VCaP (cell line): ENCODE measurements around the gene HAPLN3.

Source experiments
- H3K27ac ChIP-seq: fragments of 450-650 bp; 2 replicates; pipeline ENCODE4 v1.5.1; 2017
- TF ChIP-seq, protein P1 (sequence below): fragments of 450-650 bp; conservative IDR thresholded peaks from 2 replicates; pipeline ENCODE4 v1.5.1; 2017; ENCODE audit warnings: mild to moderate bottlenecking, moderate library complexity

HAPLN3 gene

DNA sequence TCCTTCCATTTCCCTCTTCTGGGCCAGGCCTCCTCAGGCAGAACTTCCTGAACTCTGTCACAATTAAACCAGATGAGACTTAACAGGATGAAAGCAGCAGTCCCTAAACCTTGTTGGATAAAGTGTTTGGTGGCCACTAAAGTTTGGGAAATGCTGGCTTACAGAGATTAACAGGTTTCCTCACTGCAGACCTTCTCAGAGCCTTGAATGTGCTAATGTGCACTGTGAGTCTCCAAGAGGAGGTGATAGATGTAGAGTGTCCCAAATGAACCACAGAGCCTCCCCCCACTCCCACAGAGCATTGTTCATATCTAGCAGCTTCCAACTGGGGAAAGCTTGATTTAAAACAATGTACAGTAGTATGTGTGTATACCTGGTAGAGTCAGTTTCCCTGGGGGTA, 42.9 kb downstream of the HAPLN3 start:
- TF ChIP-seq, protein P1, sequence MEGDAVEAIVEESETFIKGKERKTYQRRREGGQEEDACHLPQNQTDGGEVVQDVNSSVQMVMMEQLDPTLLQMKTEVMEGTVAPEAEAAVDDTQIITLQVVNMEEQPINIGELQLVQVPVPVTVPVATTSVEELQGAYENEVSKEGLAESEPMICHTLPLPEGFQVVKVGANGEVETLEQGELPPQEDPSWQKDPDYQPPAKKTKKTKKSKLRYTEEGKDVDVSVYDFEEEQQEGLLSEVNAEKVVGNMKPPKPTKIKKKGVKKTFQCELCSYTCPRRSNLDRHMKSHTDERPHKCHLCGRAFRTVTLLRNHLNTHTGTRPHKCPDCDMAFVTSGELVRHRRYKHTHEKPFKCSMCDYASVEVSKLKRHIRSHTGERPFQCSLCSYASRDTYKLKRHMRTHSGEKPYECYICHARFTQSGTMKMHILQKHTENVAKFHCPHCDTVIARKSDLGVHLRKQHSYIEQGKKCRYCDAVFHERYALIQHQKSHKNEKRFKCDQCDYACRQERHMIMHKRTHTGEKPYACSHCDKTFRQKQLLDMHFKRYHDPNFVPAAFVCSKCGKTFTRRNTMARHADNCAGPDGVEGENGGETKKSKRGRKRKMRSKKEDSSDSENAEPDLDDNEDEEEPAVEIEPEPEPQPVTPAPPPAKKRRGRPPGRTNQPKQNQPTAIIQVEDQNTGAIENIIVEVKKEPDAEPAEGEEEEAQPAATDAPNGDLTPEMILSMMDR = no peak
- no peak overlapping the region for H3K27ac ChIP-seq

DNA sequence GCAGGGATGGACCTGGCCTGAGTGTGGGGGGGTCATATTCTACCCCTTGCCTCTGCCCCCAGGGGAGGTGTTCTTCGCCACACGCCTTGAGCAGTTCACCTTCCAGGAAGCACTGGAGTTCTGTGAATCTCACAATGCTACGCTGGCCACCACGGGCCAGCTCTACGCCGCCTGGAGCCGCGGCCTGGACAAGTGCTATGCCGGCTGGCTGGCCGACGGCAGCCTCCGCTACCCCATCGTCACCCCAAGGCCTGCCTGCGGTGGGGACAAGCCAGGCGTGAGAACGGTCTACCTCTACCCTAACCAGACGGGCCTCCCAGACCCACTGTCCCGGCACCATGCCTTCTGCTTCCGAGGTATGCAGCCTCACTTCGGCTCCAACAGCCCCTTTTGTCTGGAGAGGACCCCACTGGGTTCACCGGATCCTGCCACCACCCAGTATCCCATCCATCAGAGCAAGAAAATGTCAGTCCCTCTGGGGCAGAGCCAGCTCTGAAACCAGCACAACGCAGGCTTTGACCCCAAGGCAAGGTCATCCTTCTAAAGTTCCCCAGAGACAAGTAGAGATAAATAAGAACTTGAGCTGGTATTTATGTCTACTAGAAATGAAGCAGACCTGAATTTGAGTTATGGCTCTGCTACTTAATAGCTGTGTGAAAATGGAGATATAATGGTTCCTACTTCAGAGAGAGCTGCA, 45.8 kb downstream of the HAPLN3 start:
- H3K27ac ChIP-seq = no peak overlapping the region
- TF ChIP-seq, protein P1 = no peak

DNA sequence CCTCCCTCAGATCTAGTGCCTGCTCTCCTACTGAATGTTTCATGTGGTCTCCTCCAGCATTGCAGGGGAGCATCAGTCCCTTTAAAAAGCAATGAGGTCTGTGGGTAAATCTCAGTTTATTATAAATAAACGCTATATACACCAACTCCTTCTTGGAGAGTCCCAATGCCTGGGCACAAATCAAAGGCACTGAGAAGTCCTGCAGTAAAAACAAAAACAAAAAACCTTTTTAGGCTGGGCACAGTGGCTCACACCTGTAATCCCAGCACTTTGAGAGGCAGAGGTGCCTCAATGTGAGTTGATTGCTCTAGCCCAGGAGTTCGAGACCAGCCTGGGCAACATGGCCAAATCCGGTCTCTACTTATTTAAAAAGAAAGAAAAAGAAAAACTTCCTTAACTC, 47.1 kb downstream of the HAPLN3 start:
- no peak overlapping the region for H3K27ac ChIP-seq
- TF ChIP-seq, protein P1 = no peak

DNA sequence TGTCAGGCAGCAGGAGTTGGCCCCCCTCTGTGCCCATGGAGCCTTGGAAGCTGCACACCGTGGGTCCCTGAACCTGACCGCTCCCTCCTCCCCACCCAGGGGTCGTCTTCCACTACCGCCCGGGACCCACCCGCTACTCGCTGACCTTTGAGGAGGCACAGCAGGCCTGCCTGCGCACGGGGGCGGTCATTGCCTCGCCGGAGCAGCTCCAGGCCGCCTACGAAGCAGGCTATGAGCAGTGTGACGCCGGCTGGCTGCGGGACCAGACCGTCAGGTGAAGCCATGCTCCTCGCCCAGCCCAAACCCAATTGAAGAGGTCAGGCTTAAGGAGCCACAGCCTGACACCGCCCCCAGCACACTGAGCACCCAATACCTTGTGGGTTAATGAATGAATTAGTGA, 48.2 kb downstream of the HAPLN3 start:
- no peak overlapping the region for H3K27ac ChIP-seq
- TF ChIP-seq, protein P1 = no peak

- TF ChIP-seq, protein P1 = no peak
- no peak overlapping the region for H3K27ac ChIP-seq
These were observed 49.7 kb downstream of the HAPLN3 start for GRCh38 chr15:88845616-88846015.

- TF ChIP-seq, protein P1 = no peak
- no peak overlapping the region for H3K27ac ChIP-seq
These were observed 50.5 kb downstream of the HAPLN3 start for GRCh38 chr15:88844749-88845386.

GRCh38 chr15:88843334-88843733, 52.0 kb downstream of the HAPLN3 start:
- H3K27ac ChIP-seq = no peak overlapping the region
- TF ChIP-seq, protein P1 = no peak
